Esophagus (tissue), 2 donors: ENCODE measurements around the gene GH2. TPM values are rescaled to one million over a fixed set of nuclear protein-coding genes. Genes with fewer than 3 reads are reported as not detected.
"Not testable (repeated sequence)": the region's sequence is repeated elsewhere in the genome, so short reads cannot be mapped to it uniquely, and the experiment has no call there.

Source experiments
- H3K27ac ChIP-seq, 2 donors: one replicate each; pipeline ENCODE4 v1.5.1; 2013; ENCODE audit warnings: low read depth in 2 of 2, mild to moderate bottlenecking in 2 of 2, inconsistent platforms in 1 of 2, low read length in 1 of 2, moderate library complexity in 1 of 2
- H3K27me3 ChIP-seq, 2 donors: one replicate each; pipeline ENCODE4 v1.6.1; 2013; ENCODE audit warnings: low read length in 2 of 2, control low read depth in 1 of 2, mild to moderate bottlenecking in 1 of 2; ENCODE audit not compliant: insufficient read depth in 2 of 2, control insufficient read depth in 1 of 2
- H3K36me3 ChIP-seq, 2 donors: one replicate each; pipeline ENCODE4 v1.6.1; 2013; ENCODE audit warnings: low read length in 1 of 2; ENCODE audit not compliant: control insufficient read depth in 2 of 2, insufficient read depth in 2 of 2
- H3K4me1 ChIP-seq, 2 donors: one replicate each; pipeline ENCODE4 v1.6.1; 2013; ENCODE audit warnings: low read length in 1 of 2; ENCODE audit not compliant: control insufficient read depth in 2 of 2, insufficient read depth in 2 of 2
- H3K4me3 ChIP-seq, 2 donors: one replicate each; pipeline ENCODE4 v1.5.1; 2013; ENCODE audit warnings: low read length in 2 of 2, mild to moderate bottlenecking in 2 of 2, low read depth in 1 of 2, moderate library complexity in 1 of 2
- H3K9me3 ChIP-seq, 2 donors: one replicate each; pipeline ENCODE4 v1.6.1; 2013; ENCODE audit warnings: mild to moderate bottlenecking in 2 of 2, low read depth in 1 of 2, low read length in 1 of 2, moderate library complexity in 1 of 2; ENCODE audit not compliant: control insufficient read depth in 2 of 2, insufficient read depth in 1 of 2
- WGBS, 2 donors: extraction: QIAGEN DNeasy Blood & Tissue Kit; methylation state at CpG; one replicate each; pipeline ENCODE4 v1.1.7; 2013; 5-methylcytosine and 5-hydroxymethylcytosine counted together
- polyA plus RNA-seq, 2 donors: library from polyadenylated mRNA; stranded (reverse); fragments of 200-250 nt; gene quantifications; one replicate each; pipeline ENCODE4 v1.2.3, GENCODE V29; 2013
- donor health status: healthy with polysubstance abuse.
- donor health status: Bipolar disorder and iron deficiency.

Gene GH2
- polyA plus RNA-seq, 2 donors, result not detected

DNA sequence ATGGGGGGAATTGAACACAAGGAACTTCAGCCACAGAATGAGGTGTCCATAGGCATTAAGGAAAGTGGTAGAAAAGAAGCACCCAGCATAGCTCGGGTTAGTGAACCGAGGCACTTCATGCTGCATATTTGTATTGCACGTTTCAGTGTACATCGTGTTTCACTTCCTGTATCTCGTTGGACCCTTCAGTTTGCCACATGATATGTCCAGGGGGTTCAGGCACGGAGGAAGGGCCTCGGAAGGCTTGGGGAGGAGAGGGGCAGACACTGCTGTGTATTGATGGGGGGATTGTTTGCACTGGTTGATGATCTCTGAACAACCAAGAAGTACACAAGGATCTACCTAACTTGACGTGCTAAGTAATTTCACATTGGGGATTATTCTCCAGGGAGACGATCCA is 40.7 kb upstream of the GH2 start:
- WGBS, 2 donors, result 74 to 81% methylated on average over 9 of the region's 9 CpGs
- H3K36me3 ChIP-seq, H3K9me3 ChIP-seq, H3K4me1 ChIP-seq, H3K27me3 ChIP-seq, H3K4me3 ChIP-seq, H3K27ac ChIP-seq: not testable (repeated sequence)

GRCh38 chr17:63920779-63921178 is 39.0 kb upstream of the GH2 start:
- not testable (repeated sequence) for H3K4me3 ChIP-seq, H3K27me3 ChIP-seq, H3K9me3 ChIP-seq, H3K36me3 ChIP-seq, H3K4me1 ChIP-seq, H3K27ac ChIP-seq
- 84 to 86% methylated on average over 5 of the region's 5 CpGs for WGBS, 2 donors

DNA sequence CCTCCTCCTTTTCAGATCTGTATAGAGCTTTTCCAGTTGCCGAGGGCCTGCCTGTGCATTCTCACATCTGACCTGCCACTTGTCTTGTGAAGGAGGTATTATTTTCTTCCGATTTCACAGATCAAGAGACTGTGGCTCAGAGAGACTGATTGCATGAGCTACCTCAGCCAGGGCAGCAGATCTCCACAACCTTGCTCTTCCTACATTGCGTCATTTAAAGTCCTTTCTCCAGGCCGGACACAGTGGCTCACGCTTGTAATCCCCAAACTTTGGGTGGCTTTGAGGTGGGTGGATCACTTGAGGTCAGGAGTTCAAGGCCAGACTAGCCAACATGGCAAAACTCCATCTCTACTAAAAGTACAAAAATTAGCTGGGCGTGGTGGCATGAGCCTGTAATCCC is 38.3 kb upstream of the GH2 start:
- 78 to 80% methylated on average over 6 of the region's 6 CpGs for WGBS, 2 donors

DNA sequence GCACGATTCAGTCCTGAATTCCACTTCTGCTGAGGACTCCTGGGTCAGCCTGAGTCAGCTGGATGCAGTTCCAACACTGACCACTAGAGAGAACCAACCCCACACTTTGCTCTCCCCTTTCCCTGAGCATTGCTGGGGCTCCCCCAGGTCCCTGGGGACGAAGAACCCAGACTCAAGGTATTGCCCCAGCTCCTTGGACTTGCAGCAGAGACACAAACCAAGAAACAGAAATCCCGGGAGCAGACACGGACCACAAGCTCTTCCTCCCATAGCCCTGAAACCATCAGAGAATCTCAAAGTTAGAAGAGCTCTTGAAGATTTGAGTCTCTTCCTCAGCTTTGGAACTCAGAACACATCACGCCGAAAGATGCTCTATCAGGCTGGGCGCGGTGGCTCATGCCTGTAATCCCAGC is 37.6 kb upstream of the GH2 start:
- Histone ChIP-seq H3K27me3 (no peaks in the 10 kb centered on the region), H3K36me3 (no peaks in the 10 kb centered on the region), H3K9me3 (no peaks in the 10 kb centered on the region), H3K4me1 (no peaks in the 10 kb centered on the region), H3K4me3 (no peak overlapping the region), H3K27ac (no peak overlapping the region)
- 44 to 45% methylated on average over 8 of the region's 8 CpGs for WGBS, 2 donors

More for the DNA sequence above, 38.3 kb upstream of the GH2 start:
- H3K36me3 ChIP-seq, H3K27ac ChIP-seq, H3K4me1 ChIP-seq, H3K4me3 ChIP-seq, H3K9me3 ChIP-seq, H3K27me3 ChIP-seq: not testable (repeated sequence)

DNA sequence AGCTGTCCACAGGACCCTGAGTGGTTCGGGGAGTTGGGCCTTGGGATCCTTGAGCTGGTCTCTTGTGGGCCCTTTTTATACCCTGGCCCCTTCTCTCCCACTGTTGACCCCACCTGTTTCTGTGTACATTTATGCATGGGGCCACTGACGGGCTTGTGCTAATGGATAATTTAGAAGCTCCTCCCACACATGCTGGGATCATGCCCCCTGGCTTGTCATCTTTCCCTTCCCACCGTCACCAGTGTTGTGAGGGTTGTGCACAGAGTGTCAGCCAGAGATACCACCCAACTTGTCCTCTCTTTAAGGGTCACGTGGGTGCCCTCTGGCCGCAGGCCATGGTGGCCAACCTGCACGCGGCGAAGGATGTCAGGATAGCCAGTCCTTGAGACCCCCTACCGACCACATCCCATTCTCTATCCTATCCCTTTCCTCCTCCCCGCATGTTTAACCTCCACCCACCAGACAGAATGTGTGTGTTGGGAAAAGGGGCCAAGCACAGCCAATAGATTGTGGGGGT is 37.1 kb upstream of the GH2 start, which contains the start of gene GH1:
TSS of gene GH1 (minus strand) at position 51 of the 517 bp plus-strand sequence. CDS start 63 bp downstream, outside the sequence.
- not testable (repeated sequence) for H3K4me1 ChIP-seq, H3K27me3 ChIP-seq, H3K36me3 ChIP-seq, H3K27ac ChIP-seq, H3K9me3 ChIP-seq, H3K4me3 ChIP-seq
- WGBS, 2 donors, result 45 to 50% methylated on average over 10 of the region's 10 CpGs

GRCh38 chr17:63918305-63918704 is 36.6 kb upstream of the GH2 start:
- Histone ChIP-seq H3K27me3 (no peaks in the 10 kb centered on the region), H3K4me1 (no peaks in the 10 kb centered on the region), H3K27ac (no peak overlapping the region), H3K36me3 (no peaks in the 10 kb centered on the region), H3K9me3 (no peaks in the 10 kb centered on the region), H3K4me3 (no peak overlapping the region)
- 54 to 60% methylated on average over 10 of the region's 10 CpGs for WGBS, 2 donors

- H3K27me3 ChIP-seq, result no peaks in the 10 kb centered on the region
- H3K9me3 ChIP-seq, result no peaks in the 10 kb centered on the region
- no peaks in the 10 kb centered on the region for H3K36me3 ChIP-seq
- H3K4me3 ChIP-seq, result no peak overlapping the region
- H3K27ac ChIP-seq, result no peak overlapping the region
- no peaks in the 10 kb centered on the region for H3K4me1 ChIP-seq
- WGBS, 2 donors, result 78 to 79% methylated on average over 13 of the region's 13 CpGs
Measured at GRCh38 chr17:63917646-63918045, 35.9 kb upstream of the GH2 start.

DNA sequence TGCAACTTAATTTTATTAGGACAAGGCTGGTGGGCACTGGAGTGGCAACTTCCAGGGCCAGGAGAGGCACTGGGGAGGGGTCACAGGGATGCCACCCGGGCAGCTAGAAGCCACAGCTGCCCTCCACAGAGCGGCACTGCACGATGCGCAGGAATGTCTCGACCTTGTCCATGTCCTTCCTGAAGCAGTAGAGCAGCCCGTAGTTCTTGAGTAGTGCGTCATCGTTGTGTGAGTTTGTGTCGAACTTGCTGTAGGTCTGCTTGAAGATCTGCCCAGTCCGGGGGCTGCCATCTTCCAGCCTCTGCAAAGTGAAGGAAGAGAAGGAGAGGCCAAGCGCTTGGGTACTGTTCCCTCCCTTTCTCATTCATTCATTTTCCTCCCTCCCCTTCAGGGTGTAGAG is 35.5 kb upstream of the GH2 start:
- H3K9me3 ChIP-seq, H3K27ac ChIP-seq, H3K4me1 ChIP-seq, H3K4me3 ChIP-seq, H3K27me3 ChIP-seq, H3K36me3 ChIP-seq: not testable (repeated sequence)
- whole genome bisulfite sequencing, 2 donors, result 79 to 86% methylated on average over 7 to 11 of the region's 11 CpGs

DNA sequence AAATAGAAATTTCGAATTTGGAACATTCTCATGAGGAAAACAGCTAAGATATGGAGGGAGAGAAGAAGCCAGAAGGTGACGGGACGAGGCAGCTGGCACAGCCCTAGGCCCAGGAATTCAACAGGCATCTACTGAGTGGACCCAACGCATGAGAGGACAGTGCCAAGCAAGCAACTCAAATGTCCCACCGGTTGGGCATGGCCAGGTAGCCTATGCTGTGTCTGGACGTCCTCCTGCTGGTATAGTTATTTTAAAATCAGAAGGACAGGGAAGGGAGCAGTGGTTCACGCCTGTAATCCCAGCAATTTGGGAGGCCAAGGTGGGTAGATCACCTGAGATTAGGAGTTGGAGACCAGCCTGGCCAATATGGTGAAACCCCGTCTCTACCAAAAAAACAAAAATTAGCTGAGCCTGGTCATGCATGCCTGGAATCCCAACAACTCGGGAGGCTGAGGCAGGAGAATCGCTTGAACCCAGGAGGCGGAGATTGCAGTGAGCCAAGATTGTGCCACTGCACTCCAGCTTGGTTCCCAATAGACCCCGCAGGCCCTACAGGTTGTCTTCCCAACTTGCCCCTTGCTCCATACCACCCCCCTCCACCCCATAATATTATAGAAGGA is 34.9 kb upstream of the GH2 start:
- 81 to 83% methylated on average over 12 of the region's 12 CpGs for WGBS, 2 donors
- Histone ChIP-seq H3K27ac (no peak overlapping the region), H3K9me3 (no peaks in the 10 kb centered on the region), H3K36me3 (no peaks in the 10 kb centered on the region), H3K4me1 (no peaks in the 10 kb centered on the region), H3K27me3 (no peaks in the 10 kb centered on the region), H3K4me3 (no peak overlapping the region)

DNA sequence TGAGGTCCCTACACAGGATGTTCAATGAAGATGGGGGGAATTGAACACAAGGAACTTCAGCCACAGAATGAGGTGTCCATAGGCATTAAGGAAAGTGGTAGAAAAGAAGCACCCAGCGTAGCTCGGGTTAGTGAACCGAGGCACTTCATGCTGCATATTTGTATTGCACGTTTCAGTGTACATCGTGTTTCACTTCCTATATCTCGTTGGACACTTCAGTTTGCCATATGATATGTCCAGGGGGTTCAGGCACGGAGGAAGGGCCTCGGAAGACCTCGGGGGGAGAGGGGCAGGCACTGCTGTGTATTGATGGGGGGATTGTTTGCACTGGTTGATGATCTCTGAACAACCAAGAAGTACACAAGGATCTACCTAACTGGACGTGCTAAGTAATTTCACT is 34.0 kb upstream of the GH2 start:
- not testable (repeated sequence) for H3K4me1 ChIP-seq, H3K27ac ChIP-seq, H3K9me3 ChIP-seq, H3K36me3 ChIP-seq, H3K4me3 ChIP-seq, H3K27me3 ChIP-seq
- whole genome bisulfite sequencing, 2 donors, result 69 to 77% methylated on average over 10 of the region's 10 CpGs
